Measurements from ENCODE around the gene VENTX.

GRCh38 chr10:133245439-133246235 is 8.0 kb downstream of the VENTX start:
- TF ChIP-seq POLR2A (IDR thresholded peaks at IDR 0.05) (no peak), CTCF (IDR thresholded peaks at IDR 0.05) (no peak)
